GM18505 (cell line): ENCODE results near the gene COL23A1.
A peak's percentile ranks its signal among the peaks of the same experiment; 100 is the strongest.
"Not testable (repeated sequence)": the region's sequence is repeated elsewhere in the genome, so short reads cannot be mapped to it uniquely, and the experiment has no call there.

ENCODE experiments used
- ATAC-seq: cut with Tn5 transposase; IDR thresholded peaks from one replicate; pipeline ENCODE4 v1.9.1; 2021; ENCODE audit not compliant: unreplicated experiment
- POLR2A ChIP-seq: IDR thresholded peaks from 4 replicates; pipeline ENCODE4 v1.6.1; 2011; ENCODE audit warnings: borderline replicate concordance; ENCODE audit not compliant: insufficient read depth, insufficient read length; ENCODE audit errors: extremely low read depth

Gene COL23A1

DNA sequence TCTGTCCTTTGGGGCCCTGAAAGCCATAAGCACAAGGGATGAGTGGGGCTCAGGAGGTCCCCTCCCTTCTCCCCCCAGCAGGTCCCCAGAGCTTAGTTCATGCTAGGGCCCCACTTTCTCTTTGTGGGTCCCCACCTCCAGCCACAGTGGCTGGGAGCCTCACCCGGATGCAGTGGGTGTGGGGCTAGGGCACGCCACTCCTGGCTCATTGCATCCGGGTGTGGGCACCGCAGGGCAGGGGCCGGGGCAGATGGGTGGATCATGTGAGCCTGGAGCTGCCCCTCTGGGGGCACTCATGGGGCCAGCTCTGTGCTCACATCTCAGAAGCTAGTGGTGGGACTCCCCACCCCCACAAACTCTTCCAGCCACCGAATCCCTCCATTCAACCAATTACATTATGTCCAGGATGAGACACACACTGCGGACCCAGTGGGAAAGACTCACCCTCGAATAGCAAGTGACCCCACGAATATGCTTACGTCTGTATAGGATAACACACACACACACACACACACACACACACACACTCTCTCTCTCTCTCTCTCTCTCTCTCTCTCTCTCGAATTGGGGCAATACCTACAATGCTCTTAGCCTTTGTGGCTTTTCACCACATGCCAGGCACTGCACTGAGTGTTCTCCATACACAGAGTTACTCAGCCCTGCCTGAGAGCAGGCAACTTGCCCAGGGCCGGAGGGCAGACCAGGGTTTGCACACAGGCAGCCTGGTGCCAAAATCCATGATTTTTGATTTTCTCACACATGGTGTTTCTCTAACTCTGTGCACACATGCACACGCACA is 340.8 kb downstream of the COL23A1 start:
- ATAC-seq = no peak
- no peak for TF ChIP-seq POLR2A

DNA sequence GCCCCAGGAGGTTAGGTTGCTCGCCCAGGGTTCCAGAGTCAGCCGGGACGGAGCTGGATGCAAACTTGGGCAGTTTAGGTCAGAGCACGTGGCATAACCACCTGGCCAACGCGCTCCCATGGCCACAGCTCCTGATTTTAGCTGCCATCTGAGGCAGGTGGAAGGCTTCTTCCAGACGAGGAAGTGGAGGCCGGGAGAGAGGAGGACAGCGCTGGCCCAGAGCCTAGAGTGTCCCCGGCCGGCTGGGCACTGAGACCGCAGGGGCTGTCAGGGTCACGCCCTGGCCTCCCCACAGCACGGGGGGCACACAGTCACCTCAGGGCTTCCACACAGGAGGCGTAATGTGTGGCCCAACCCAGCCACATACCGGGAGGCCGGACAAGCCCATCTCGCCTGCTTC is 341.4 kb downstream of the COL23A1 start:
- ATAC-seq = no peak

DNA sequence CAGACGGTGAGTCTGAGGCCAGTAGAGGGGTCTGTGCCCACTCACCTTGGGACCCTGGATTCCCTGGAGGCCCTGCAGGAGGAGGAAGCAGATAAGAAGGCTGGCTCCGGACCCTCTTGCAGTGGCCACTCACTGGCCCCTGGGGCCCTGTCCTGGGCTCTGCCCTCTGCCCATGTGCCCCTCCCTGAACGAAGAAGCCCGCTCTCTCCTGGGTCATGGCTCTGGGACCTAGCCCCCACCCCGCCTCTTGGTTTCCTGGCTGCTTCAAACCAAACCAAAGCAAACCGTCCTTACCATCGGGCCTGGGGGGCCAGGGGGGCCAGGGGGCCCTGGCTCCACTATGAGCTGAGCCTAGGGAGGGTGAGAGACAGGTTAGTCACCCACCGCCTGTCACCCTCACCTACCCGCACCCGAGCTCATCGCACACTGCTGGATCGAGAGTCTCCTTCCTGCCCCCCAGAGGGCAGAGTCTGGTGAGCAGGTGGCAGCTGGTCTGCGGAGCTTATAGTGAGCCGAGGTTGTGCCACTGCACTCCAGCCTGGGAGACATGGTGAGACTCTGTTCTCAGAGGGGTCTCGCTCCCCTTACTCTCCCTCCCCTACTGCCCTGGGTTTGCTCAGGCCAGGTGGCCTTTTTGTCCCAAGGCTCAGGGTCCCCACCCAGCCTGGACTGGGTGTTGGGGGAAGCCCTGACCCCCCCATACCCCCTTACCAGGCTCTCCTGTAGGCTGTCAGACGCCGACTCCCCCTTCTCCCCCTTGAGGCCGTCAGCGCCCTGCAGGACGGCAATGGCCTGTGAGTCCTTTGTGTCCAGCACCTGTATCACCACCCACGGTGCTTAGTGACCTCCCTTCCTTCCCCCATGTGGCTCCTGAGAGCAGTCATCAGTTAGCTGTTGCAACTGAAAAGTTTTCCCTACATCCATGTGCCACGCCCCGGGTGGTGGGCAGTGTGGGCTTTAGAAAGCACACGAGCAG is 342.4 kb downstream of the COL23A1 start:
- no peak for TF ChIP-seq POLR2A
- no peak for ATAC-seq

More for the DNA sequence above, 341.4 kb downstream of the COL23A1 start:
- no peak for TF ChIP-seq POLR2A

DNA sequence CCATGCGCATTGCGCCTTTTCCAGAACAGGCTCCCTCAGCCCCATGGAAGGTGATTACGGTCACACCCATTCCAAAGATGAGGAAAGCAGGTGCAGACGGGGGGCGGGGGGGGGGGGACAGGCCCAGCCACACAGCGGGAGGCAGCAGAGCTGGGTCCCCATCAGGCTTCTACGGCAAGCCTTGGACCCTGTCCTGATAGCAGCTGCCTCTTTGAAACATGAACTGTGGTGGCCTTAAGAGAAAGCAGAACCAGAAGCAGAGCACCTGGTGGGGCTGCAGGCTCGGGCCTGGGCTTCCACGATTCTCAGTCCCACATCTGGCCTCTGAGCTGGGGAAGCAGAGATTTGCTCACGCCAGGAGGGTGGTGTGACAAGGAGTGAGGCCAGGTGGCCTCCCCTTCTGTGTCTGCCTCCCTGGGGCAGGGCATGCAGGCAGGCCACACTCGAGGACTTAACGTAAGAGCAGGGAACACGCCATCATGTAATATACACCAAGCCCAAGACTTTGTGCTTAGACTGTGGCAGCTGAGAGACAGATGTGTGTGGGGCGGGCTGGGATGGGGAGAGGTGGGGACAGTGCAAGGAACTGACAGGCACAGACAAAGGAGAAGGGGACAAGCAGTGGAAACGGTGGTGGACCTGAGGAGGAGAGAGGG is 343.4 kb downstream of the COL23A1 start:
- no peak for ATAC-seq
- TF ChIP-seq POLR2A = no peak

DNA sequence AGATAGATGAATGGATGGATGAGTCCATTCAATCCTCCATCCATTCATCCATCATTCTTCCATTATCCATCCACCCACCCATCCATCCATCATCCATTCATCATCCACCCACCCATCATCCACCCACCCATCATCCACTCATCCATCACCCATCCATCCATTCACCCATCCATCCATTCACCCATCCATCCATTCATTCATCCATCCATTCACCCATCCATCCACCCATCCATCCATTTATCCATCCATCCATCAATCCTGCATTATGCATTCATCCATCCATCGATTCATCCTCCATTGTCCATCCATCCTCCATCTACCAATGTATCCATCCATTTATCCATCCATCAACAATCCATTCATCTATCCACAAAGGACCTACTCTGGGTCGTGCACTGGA is 344.8 kb downstream of the COL23A1 start:
- ATAC-seq = no peak
- TF ChIP-seq POLR2A = no peak

DNA sequence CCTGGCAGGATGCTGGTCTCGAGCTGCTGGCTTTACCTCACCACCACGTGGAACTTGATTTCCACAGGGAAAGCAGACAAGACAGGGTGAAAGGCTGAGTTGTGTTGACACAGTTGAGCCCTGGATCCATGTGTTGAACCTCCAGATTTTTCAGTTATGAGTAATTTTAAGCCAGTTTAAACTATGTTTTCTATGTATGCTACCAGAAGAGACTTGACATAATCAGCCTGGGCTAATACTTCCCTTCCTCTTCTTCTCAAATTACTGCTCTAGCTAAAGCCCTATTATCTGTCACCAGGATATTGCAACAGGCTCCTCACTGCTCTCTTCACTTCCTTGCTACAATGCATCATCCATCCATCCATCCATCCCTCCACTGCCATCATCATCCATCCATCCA is 345.6 kb downstream of the COL23A1 start:
- TF ChIP-seq POLR2A = no peak

DNA sequence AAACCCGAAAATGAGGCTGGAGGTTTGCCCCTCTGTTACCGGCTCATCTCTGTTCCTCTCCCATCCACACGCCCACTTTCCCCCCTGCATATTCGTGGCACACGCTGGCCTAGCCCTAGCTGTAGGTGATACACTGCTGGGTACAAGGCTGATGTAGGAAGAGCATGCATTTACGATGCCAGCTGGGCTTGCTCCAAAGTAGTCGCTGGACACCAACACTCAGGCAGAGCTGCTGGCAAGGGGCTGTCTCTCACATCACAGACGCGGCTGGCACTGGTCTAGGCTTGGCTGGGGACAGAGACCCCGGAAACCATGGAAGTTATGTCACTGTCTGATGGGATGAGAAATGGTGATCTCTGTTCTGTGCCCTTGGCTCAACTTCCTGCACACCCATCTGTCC is 347.8 kb downstream of the COL23A1 start:
- no peak for TF ChIP-seq POLR2A
- no peak for ATAC-seq

More for the DNA sequence above, 345.6 kb downstream of the COL23A1 start:
- ATAC-seq = no peak

DNA sequence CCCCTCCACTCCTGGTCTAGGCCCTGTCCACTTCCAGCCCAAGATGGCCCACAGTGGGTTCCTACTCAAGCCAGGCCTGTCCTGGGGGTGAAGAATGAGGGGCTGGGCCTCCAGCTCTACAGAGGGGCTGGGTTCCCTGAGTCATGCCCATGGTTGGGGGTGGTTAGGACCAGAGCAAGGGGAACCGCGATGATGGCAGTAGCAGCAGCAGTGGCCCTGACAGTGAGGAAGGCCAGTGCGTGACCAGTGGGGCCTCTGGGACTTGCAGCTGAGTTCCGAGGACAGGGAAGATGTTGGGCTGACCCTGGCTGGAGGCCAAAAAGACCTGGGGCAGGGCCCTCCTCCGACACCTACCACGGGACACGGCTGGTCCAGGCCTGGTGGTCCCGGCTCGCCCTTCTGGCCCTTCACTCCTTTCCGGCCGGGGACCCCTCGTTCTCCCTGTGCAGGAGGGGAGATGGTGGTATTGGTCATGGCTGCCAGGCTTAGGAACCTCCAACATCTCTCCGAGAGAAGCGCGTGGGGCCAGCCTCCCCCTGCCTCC is 348.4 kb downstream of the COL23A1 start:
- ATAC-seq = no peak
- no peak for TF ChIP-seq POLR2A

DNA sequence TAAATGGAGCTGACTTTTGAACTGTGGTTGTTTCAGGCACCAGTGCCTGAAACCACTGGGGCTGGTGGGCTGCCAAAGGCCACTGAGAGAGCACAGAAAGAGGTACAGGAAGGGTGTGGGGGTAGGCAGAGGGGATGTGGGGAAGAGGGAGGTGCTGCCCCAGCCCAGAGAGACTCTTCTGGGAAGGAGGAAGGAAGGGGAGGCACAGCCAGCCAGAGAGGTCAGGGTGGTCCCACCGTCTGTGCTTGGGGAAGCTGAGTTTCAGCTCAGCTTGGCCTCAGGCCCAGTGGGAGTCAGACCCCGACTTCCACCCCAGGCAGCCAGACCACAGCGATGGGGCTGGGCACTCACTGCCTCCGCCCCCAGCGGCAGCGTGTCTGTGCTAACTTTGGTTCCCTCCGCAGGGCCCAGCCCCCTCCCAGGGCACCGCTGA is 348.9 kb downstream of the COL23A1 start:
- no peak for TF ChIP-seq POLR2A
- no peak for ATAC-seq

DNA sequence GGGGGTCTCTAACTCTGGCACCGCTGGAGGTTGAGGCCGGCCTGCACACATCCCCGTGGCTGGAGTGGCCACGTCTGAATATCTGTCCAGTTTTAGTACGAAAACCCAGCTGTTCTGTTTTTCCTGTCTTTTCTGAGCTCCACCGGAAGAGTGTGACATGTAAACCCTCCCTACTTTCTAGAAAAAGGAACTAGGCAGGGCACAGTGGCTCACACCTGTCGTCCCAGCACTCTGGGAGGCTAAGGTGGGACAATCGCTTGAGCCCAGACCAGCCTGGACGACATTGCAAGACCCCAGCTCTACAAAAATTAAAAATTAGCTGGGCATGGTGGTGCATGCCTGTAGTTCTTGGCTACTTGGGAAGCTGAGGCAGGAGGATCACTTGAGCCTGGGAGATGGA is 349.4 kb downstream of the COL23A1 start:
- no peak for ATAC-seq
- no peak for TF ChIP-seq POLR2A

DNA sequence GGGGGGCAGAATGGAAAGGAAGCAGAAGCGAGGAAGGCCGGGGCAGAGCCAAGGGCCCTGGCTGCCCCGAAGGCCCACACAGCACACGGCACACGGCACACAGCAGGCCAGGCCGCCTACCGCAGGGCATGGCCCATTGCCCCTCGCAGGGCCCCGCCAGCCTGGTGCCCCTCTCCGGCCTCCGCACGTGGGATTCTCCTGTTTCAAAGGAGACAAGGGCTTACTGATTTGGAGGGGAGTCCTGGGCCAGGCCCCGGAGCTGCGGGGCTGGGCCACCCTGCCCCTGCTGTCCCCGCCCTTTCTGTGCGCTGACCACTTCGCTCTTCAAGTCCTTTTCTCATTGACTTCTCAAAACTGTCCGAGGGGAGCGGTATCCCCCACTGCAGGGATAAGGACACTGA is 349.9 kb downstream of the COL23A1 start:
- TF ChIP-seq POLR2A = no peak
- ATAC-seq = no peak

DNA sequence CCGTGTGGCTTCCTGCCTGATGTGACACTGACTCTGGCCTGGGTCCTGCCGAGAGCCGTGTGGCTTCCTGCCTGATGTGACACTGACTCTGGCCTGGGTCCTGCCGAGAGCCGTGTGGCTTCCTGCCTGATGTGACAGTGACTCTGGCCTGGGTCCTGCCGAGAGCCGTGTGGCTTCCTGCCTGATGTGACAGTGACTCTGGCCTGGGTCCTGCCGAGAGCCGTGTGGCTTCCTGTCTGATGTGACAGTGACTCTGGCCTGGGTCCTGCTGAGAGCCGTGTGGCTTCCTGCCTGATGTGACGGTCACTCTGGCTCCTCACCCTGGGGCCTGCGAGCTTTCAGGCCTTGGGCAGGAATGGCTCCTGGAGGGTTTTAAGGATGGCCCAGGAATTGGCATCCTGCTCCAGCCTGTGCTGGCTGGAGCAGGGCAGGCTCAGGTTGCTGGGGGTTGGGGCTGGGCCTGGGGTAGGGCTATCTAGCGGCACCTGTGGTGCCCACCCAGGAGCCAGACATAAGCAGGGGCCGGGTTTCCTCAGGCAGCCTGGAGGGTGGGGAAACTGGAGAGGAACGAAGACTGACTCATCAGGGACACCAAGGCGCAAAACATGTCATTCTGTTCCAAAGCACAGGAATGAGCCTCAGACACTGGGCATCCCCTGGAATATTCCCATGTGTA is 350.4 kb downstream of the COL23A1 start:
- not testable (repeated sequence) for ATAC-seq
- TF ChIP-seq POLR2A = peak; percentile 27
